Body of pancreas (tissue), 4 donors: ENCODE measurements around the gene C4orf54. TPM values are rescaled to one million over a fixed set of nuclear protein-coding genes. Genes with fewer than 3 reads are reported as not detected.

ENCODE experiments used
- ATAC-seq: fragments of 150-250 bp; one replicate; pipeline ENCODE4 v1.9.1; 2016
- DNase-seq, 4 donors: peaks; one replicate each; pipeline ENCODE4 v3.0.0-alpha.2; 2019
- H3K27ac ChIP-seq, 4 donors: fragments of 200-600 bp; sonication (generic); 1 replicate in 3 of 4; 2 replicates in 1 of 4; pipeline versions ENCODE4 v1.5.1 to v1.6.1; 2016 to 2019; ENCODE audit warnings: mild to moderate bottlenecking in 1 of 4, mixed read lengths in 1 of 4, moderate library complexity in 1 of 4
- H3K27me3 ChIP-seq, 2 donors: fragments of 200-600 bp; sonication (generic); one replicate each; pipeline ENCODE4 v1.6.0; 2016; ENCODE audit warnings: mild to moderate bottlenecking in 1 of 2
- H3K36me3 ChIP-seq, 2 donors: fragments of 200-600 bp; sonication (generic); replicated peaks in 1 of 2; 2 replicates each; pipeline ENCODE4 v1.5.1; 2016; ENCODE audit warnings: low read depth in 2 of 2; ENCODE audit not compliant: insufficient read depth in 1 of 2
- H3K4me1 ChIP-seq: fragments of 200-600 bp; sonication (generic); one replicate; pipeline ENCODE4 v1.6.0; 2016
- H3K4me3 ChIP-seq, 2 donors: fragments of 200-600 bp; sonication (generic); 1 replicate in 1 of 2; 2 replicates in 1 of 2; pipeline ENCODE4 v1.5.1; 2016 to 2019
- H3K9me3 ChIP-seq, 3 donors: fragments of 200-600 bp; sonication (generic); 1 replicate in 2 of 3; 2 replicates in 1 of 3; pipeline ENCODE4 v1.5.1; 2016
- CTCF ChIP-seq, 7 experiments: fragments of 450-650 bp in 4 of 7; fragments of 200-600 bp in 3 of 7; sonication (generic) in 3 of 7; IDR thresholded peaks; one replicate each; pipeline ENCODE4 v1.5.1; 2016 to 2019; ENCODE audit warnings: antibody characterized with exemption in 7 of 7
- POLR2A ChIP-seq, 3 donors: fragments of 450-650 bp; IDR thresholded peaks; one replicate each; pipeline ENCODE4 v1.6.1; 2016; ENCODE audit warnings: antibody characterized with exemption in 3 of 3, mild to moderate bottlenecking in 2 of 3
- WGBS, 2 donors: methylation state at CpG; one replicate each; pipeline ENCODE4 v1.1.5; 2017; 5-methylcytosine and 5-hydroxymethylcytosine counted together
- intact Hi-C: fragments of 100-400 bp; cut with DNase I; formaldehyde crosslinking; loops from one replicate; pipeline ENCODE4 v1.15.1; 2023
- total RNA-seq, 2 donors: library from RNA; depleted of rRNA; stranded (reverse); fragments of >200 nt; gene quantifications; one replicate each; pipeline ENCODE4 v1.1.0, GENCODE V29; 2016

Gene C4orf54
- total RNA-seq, 2 donors from 2014 or later = under 0.01 TPM; not detected in 1

GRCh38 chr4:99633772-99634171 lies 23.9 kb downstream of the C4orf54 start:
- peaks cover 11% of the 10 kb centered on the region for H3K4me1 ChIP-seq
- H3K27ac ChIP-seq = no peak overlapping the region
- H3K27me3 ChIP-seq = no peaks in the 10 kb centered on the region
- no peaks in the 10 kb centered on the region for H3K36me3 ChIP-seq
- ATAC-seq = no peak
- H3K4me3 ChIP-seq = no peak overlapping the region
- intact Hi-C loops = no loop called here
- 86 to 90% methylated on average over 14 of the region's 14 CpGs for WGBS, 2 donors
- TF ChIP-seq POLR2A (IDR thresholded peaks at IDR 0.05) (no peak), CTCF (IDR thresholded peaks at IDR 0.05) (no peak)
- no peak for DNase-seq
- H3K9me3 ChIP-seq = no peaks in the 10 kb centered on the region

GRCh38 chr4:99630857-99631360 lies 26.7 kb downstream of the C4orf54 start:
- Histone ChIP-seq H3K27me3 (no peaks in the 10 kb centered on the region), H3K9me3 (no peaks in the 10 kb centered on the region), H3K4me1 (peaks cover 11% of the 10 kb centered on the region), H3K27ac (no peak overlapping the region), H3K36me3 (no peaks in the 10 kb centered on the region), H3K4me3 (no peak overlapping the region)
- WGBS, 2 donors = 36 to 49% methylated on average over 1 of the region's 1 CpG
- ATAC-seq (no peak), DNase-seq (no peak)
- no peak for TF ChIP-seq CTCF (IDR thresholded peaks at IDR 0.05)
- TF ChIP-seq POLR2A (IDR thresholded peaks at IDR 0.05) = no peak
- intact Hi-C loops = no loop called here

GRCh38 chr4:99629962-99630554 lies 27.6 kb downstream of the C4orf54 start:
- DNase-seq (no peak), ATAC-seq (no peak)
- TF ChIP-seq CTCF (IDR thresholded peaks at IDR 0.05) = no peak
- no peak for TF ChIP-seq POLR2A (IDR thresholded peaks at IDR 0.05)
- H3K9me3 ChIP-seq = no peaks in the 10 kb centered on the region
- no peak overlapping the region for H3K4me3 ChIP-seq
- no peaks in the 10 kb centered on the region for H3K27me3 ChIP-seq
- H3K27ac ChIP-seq = no peak overlapping the region
- peaks cover 11% of the 10 kb centered on the region for H3K4me1 ChIP-seq
- H3K36me3 ChIP-seq = no peaks in the 10 kb centered on the region
- intact Hi-C loops = no loop called here

- no peaks in the 10 kb centered on the region for H3K27me3 ChIP-seq
- TF ChIP-seq CTCF (IDR thresholded peaks at IDR 0.05) (no peak), POLR2A (IDR thresholded peaks at IDR 0.05) (no peak)
- H3K9me3 ChIP-seq = no peaks in the 10 kb centered on the region
- H3K4me3 ChIP-seq = no peak overlapping the region
- no peaks in the 10 kb centered on the region for H3K36me3 ChIP-seq
- ATAC-seq (no peak), DNase-seq (no peak)
- no peak overlapping the region for H3K27ac ChIP-seq
- intact Hi-C loops = no loop called here
- 79 to 93% methylated on average over 1 of the region's 1 CpG for WGBS, 2 donors
- peaks cover 11% of the 10 kb centered on the region for H3K4me1 ChIP-seq
Measured at GRCh38 chr4:99628040-99628439, 29.6 kb downstream of the C4orf54 start.

GRCh38 chr4:99625369-99625768 lies 32.3 kb downstream of the C4orf54 start:
- H3K36me3 ChIP-seq = no peaks in the 10 kb centered on the region
- H3K9me3 ChIP-seq = no peaks in the 10 kb centered on the region
- no peak for TF ChIP-seq POLR2A (IDR thresholded peaks at IDR 0.05)
- TF ChIP-seq CTCF (IDR thresholded peaks at IDR 0.05) = no peak
- DNase-seq = no peak
- intact Hi-C loops = no loop called here
- no peak for ATAC-seq
- WGBS, 2 donors = 87 to 89% methylated on average over 5 of the region's 5 CpGs
- no peak overlapping the region for H3K27ac ChIP-seq
- H3K4me1 ChIP-seq = no peaks in the 10 kb centered on the region
- no peaks in the 10 kb centered on the region for H3K27me3 ChIP-seq
- H3K4me3 ChIP-seq = no peak overlapping the region
